SKM-1 treated with dmso at 0.1 percent for 144 hours (cell line): Measurements from ENCODE around the gene REM2.

Source experiments
- DNase-seq: peaks from one replicate; lab custom pipeline; 2025; ENCODE audit not compliant: unreplicated experiment; lab: John Stamatoyannopoulos, UW

The REM2 gene

DNA sequence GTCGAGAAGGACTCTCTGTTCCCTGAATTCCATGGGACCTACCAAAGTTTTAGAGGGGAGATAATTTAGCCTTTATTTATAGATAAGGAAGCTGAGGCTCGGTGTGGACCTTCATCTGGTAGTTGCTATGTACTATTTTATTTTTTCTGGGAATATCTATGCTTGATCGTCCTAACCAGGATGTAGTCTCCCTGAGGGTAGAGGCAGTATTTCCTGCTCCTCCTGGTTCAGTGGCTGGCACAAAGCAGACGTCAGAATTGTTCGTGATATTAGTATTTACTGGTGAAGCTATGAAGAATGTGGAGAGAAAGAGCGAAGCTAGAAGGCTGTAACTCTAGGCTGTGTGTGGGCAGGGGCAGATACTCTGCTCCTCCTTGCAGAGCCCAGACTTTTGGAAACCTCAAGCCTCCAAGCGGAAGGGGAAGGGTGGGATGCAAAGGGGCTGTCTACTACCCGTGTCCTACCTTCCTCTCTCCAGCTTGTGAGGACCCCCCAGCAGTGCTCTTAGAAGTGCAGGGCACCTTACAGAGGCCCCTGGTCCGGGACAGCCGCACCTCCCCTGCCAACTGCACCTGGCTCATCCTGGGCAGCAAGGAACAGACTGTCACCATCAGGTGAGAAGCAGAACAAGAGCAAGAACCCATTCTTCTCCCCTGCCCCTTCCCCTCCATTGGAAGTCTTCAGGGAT is 10.0 kb upstream of the REM2 start:
- no peak for DNase-seq

DNA sequence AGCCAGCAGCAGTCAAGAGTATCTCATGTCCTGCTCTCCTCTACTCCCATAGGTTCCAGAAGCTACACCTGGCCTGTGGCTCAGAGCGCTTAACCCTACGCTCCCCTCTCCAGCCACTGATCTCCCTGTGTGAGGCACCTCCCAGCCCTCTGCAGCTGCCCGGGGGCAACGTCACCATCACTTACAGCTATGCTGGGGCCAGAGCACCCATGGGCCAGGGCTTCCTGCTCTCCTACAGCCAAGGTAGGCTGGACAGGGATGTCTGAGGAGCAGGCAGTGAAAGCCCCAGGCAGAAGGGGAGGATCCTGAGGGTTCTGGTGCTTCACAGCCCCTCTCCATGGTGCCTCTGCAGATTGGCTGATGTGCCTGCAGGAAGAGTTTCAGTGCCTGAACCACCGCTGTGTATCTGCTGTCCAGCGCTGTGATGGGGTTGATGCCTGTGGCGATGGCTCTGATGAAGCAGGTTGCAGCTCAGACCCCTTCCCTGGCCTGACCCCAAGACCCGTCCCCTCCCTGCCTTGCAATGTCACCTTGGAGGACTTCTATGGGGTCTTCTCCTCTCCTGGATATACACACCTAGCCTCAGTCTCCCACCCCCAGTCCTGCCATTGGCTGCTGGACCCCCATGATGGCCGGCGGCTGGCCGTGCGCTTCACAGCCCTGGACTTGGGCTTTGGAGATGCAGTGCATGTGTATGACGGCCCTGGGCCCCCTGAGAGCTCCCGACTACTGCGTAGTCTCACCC is 7.8 kb upstream of the REM2 start:
- DNase-seq = no peak

DNA sequence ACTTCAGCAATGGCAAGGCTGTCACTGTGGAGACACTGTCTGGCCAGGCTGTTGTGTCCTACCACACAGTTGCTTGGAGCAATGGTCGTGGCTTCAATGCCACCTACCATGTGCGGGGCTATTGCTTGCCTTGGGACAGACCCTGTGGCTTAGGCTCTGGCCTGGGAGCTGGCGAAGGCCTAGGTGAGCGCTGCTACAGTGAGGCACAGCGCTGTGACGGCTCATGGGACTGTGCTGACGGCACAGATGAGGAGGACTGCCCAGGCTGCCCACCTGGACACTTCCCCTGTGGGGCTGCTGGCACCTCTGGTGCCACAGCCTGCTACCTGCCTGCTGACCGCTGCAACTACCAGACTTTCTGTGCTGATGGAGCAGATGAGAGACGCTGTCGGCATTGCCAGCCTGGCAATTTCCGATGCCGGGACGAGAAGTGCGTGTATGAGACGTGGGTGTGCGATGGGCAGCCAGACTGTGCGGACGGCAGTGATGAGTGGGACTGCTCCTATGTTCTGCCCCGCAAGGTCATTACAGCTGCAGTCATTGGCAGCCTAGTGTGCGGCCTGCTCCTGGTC is 7.2 kb upstream of the REM2 start:
- no peak for DNase-seq

DNA sequence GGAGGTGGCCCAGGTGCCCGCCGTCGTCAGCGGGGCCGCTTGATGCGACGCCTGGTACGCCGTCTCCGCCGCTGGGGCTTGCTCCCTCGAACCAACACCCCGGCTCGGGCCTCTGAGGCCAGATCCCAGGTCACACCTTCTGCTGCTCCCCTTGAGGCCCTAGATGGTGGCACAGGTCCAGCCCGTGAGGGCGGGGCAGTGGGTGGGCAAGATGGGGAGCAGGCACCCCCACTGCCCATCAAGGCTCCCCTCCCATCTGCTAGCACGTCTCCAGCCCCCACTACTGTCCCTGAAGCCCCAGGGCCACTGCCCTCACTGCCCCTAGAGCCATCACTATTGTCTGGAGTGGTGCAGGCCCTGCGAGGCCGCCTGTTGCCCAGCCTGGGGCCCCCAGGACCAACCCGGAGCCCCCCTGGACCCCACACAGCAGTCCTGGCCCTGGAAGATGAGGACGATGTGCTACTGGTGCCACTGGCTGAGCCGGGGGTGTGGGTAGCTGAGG is 6.0 kb upstream of the REM2 start:
- DNase-seq = no peak

DNA sequence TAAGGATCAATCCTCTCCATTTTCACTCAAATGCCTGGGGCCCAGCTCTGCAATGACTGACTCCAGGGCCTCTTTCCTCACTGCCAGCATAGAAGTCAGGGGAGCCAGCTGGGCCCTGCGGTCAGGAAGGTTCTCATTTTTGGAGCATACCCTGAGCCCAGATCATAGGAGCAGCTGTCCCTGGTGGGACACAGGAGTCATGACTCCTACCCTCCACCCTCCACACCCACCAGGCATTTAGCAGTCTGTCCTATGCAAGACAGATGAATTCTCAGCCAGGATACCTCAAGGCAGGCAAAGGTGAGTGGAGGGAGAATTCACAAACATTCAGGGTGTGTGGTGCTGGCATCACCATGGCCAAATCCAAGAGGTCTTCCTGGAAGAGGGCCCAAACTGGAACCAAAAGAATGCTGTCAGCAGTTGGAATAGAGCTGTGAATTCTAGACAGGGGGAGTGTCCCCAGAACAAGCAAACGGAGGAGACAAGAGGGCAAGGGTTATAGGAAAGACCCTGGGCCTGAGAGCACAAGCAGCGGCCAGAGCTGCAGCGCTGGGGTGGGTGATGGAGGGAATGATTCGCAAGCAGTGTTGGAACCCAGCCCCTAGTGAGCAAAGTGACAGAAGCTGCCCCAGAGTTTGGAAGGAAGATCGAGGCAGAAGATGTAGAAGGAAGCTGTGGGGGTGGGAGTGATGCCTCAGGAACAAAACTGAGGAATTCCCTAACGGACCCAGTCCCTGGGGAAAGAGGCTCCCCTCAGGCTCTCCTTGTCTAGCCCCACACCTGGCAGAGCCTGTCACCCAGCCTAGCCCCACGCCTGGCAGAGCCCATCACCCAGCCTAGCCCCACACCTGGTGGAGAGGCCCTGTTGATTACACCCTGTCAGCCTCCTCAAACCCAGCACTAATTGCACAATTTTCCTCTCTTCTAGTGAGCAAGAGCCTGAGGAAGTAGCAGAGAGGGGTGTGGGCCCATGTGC is 4.5 kb upstream of the REM2 start:
- DNase-seq = no peak

DNA sequence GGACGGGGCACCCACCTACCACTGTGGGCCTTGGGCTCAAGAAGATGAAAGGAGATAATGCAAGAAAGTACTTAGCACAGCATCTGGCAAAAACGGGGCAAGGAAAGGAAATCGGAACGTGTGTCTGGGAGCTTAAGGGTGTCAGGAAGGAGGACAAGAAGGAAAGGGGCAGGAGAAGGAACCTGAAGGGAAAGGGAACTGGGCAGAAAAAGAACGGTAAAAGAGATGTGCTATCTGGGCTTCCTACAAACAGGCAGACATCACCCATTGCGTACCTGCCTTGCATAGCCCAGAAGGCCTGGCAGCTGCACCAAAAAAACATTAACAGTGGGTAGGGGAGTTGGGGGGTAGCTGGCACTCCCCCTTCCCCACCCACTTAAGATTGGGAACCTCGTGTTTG is 958 bp upstream of the REM2 start:
- no peak for DNase-seq

DNA sequence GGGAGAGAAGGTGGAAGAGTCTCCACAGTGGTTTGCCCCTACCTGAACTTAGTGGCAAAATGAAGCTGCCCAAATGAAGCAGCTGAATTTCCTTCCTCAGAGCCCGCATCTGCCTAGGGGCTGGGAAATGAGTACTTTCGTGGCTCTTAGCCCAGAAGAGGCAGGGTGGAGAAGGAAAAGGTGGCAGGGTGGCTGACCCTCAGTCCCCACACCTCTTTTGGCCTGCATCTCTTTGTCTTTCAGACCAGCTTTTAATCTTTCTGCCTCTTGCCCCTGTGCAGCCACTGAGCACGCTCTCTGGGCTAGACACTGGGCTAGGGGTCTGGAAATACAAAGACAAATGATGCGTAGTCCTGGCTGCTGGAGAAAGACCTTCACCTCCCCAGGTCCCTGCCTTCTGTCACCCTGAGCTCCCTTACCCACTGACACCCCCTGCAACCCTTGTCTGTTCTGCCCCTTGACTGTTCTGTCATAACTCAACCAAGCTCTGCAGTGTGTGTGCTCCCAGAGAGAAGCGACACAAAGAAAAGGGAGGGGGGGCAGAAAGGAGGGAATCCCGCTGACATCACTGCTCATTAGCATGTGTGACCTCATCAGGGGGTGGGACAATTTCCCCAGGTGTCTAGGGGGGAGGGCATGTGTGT is 371 bp upstream of the REM2 start:
- no peak for DNase-seq

DNA sequence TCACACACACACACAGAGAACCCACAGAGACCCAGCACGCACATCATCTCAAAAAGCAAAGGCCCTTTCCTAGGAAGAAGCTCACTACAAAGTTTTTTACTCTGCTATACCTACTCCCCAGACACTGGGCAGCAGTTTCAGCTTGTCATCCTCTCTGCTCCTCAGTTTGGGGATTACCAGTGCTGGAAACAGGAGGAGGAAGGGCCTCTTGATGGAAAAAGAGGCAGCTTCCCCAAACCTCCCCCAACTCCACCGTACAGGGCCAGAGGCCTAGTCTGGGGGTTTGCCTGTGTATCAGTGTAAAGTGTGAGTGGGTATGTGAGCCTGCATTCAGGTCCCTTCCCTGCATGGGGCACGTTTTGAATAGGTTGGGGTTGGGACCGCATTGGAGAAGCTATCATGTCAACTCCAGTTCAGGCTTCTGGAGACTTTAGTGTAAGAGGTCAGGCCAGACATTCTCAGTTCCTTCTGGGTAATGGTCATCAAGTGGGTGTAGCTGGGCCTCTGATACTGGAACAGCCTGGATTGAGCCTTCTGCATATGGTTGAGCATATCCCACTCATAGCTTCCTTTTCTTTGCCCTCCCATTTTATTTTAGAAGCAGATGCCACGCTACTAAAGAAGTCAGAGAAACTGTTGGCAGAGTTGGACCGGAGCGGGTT is 1.2 kb downstream of the REM2 start:
- no peak for DNase-seq

DNA sequence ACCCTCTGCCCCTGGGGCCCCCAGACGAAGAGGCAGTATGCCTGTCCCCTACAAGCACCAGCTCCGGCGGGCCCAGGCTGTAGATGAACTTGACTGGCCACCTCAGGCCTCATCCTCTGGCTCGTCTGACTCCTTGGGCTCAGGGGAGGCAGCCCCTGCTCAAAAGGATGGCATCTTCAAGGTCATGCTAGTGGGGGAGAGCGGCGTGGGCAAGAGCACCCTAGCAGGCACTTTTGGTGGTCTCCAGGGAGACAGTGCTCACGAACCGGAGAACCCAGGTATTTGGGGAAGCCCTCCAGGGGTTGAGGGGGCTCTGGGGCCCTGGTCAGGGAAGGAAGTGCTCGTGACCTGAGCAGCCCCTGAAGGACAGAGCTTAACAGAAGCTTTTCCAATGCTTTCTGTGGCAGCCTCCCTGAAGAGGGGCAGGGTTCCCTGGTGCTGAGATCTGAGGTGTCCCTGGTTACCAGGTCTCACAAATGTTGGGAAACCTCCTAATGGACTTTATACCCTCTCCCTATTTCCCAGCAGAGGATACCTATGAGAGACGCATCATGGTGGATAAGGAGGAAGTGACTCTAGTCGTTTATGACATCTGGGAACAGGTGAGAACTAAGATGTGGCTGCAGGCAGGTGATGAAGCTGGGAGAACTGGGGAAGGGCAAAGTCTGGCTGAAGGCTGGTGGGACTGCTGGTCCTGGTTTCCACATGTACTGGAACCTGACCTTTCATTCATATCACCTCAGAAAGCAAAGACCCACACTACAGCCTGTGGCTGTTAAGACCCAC is 1.9 kb downstream of the REM2 start:
- no peak for DNase-seq

DNA sequence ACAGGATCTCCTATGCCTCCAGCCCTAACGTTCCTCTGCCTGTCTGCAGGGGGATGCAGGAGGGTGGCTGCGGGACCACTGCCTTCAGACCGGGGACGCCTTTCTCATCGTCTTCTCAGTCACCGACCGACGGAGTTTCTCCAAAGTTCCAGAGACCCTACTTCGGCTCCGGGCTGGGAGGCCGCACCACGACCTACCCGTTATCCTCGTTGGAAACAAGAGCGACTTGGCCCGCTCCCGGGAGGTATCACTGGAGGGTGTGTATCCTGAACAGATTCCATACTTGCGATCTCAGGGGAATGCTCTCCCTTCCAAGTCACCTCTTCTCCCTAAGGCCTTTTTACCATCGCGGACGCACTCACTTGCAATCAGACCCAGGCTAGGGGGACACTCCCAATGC is 3.0 kb downstream of the REM2 start:
- no peak for DNase-seq

DNA sequence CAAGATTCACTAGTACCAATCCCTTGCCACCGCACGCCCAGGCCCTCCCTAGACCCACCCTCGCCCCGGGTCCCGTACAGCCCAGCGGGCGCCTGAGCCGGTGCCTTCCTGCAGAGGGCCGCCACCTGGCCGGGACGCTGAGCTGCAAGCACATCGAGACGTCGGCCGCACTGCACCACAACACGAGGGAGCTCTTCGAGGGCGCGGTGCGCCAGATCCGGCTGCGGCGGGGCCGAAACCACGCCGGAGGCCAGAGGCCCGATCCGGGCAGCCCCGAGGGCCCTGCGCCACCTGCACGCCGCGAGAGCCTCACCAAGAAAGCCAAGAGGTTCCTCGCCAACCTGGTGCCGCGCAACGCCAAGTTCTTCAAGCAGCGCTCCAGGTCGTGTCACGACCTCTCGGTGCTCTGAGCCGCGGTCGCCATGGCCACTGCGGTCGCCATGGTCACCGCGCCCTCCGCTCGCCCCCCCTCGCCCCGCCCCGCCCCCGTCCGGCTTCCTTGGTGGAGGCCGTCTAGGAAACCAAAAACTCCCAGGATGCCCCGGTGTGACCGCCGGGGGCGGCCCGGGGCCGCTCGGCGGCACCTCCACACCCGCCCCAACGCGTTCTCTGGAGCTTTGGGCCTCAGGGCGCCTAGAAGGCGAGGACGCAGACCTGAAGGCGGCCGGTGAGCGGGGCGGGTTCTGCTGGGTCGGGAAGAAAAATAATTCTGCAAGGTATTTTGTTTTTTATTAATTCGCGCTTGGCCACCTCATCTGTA is 3.7 kb downstream of the REM2 start:
- DNase-seq = no peak

DNA sequence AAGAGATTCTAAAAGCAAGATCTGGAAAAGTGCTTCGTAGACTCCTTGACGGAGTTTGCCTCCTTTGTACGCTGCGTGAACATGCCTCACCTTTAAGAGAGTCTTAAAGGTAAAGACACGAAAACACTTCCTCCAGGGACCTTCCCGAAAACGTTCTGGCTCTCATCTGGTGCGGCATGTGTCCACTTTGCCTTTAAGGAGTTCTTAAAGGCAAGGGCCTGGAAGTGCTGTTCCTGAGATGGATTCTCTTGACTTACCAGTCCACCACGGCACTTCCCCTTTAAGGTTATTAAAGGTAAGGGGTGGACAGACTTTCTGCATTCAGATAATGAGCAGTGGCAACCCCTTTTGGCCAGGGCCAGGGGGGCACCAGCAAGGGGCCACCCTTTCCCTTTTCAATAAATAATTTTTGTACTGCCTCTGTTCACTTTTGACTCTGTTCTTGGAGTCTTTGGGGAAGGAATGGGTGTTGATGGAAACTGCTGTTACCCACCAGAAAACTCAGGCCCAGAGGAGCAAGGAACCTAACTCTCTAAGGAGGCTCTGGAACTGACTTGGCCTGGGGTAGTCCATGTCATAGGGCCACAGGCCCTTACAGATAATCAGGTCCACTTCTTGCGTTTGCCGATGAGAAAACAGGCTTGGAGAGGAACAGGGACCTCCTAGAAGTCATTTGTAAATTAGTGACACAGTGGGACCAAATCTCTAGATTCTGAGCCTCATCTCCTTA is 4.4 kb downstream of the REM2 start:
- DNase-seq = no peak

DNA sequence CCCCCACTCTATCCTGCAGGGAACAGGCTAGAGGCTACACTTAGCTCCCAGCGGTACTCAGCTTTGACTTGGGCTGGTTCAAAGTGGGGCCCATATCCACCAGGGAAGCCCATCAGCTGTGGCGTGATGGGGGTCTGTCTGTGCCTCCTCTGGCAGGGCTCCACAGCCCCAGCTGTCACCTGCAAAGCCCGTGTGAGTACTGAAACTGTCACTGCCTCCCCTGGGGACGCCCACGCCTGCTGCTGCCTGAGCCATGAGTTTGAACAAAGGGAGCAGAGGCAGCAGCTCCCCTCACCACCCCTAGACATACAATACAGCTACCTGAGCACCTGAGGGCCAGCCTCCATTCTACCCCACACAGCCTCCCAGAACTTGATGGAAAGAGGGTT is 5.0 kb downstream of the REM2 start:
- DNase-seq = no peak

DNA sequence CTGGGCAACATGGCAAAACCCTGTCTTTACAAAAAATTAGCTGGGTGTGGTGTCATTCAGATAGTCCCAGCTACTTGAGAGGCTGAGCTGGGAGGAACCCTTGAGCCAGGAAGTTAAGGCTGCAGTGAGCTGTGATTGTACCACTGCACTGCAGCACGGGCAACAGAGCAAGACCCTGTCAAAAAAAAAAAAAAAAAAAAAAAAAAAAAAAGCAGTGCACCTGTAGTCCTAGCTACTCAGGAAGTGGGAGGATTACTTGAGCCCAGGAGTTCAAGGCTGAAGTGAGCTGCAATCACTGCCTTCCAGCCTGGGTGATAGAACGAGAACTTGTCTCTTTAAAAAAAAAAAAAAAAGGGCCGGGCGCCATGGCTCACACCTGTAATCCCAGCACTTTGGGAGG is 5.6 kb downstream of the REM2 start:
- DNase-seq = no peak

DNA sequence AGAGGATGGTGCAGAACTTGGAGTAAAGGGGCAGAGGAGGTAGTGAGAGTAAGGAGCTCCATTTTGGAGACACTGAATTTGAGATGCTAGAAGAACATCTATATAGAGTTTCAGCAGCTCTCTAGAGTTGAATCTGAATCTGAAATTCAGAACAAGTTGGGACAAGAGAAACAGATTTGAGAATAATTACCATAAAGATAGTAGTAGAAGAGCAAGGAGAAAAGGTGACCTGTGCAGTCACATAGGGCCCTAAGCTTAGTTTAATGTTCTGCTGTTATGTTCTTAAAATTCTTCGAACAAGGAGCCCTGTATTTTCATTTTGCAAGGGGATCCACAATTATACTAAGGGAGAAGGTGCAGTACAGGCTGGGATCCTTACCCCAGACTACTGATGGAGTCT is 7.4 kb downstream of the REM2 start:
- DNase-seq = no peak

DNA sequence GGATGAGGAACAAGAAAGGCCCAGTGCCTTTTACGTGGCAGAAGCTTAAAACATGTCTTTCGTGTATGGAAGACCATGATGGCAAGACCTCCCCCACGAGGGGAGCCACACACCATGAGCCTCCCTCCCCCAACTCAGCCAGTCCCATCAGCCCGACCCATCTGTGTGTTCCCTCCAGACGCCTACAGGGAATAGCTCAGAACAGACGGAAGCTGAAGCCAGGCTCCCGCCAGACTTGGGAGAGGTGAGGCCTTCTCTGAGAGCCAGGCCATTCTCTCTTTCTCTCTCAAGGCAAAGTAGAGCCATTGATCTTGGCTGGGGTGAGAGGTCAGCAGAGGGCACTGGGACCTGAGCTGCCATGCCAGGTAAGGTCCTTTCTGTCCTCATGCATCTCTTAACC is 9.5 kb downstream of the REM2 start:
- DNase-seq = no peak

DNA sequence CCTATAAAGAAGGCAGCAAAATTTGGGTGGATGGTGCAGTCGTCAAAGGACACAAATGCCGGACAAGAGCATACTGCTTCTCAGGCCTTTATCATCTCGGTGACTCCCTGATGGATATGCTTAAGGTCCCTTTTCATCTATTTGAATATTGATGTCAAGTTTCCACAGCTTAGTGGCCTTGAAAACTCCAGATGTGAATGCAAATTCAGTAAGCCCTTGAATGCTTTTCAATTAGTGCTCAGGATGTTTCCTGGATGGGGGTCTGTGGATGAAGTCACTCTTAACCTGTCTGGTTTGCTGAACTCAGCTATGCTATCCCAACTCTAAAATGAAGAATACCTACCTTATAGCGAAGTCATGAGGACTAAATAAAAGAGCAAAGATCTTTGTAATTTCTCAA is 10.7 kb downstream of the REM2 start:
- DNase-seq = no peak

DNA sequence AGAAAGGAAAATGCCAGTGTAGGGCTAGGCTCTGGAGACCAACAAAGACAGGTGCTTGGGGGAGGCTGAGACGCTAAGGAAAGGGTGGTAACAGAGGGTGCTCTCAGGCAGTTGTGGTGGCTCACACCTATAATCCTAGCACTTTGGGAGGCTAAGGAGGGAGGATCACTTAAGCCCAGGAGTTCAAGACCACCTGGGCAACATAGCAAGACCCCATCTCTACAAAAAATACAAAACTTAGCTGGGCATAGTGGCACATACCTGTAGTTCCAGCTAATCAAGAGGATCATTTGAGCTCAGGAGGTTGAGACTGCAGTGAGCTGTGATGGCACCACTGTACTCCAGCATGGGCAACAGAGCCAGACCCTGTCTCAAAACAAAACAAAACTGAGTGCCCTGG is 12.4 kb downstream of the REM2 start:
- DNase-seq = no peak
